ENCODE data around the gene CAPN14.
A peak's percentile ranks its signal among the peaks of the same experiment; 100 is the strongest.

CAPN14 gene

DNA sequence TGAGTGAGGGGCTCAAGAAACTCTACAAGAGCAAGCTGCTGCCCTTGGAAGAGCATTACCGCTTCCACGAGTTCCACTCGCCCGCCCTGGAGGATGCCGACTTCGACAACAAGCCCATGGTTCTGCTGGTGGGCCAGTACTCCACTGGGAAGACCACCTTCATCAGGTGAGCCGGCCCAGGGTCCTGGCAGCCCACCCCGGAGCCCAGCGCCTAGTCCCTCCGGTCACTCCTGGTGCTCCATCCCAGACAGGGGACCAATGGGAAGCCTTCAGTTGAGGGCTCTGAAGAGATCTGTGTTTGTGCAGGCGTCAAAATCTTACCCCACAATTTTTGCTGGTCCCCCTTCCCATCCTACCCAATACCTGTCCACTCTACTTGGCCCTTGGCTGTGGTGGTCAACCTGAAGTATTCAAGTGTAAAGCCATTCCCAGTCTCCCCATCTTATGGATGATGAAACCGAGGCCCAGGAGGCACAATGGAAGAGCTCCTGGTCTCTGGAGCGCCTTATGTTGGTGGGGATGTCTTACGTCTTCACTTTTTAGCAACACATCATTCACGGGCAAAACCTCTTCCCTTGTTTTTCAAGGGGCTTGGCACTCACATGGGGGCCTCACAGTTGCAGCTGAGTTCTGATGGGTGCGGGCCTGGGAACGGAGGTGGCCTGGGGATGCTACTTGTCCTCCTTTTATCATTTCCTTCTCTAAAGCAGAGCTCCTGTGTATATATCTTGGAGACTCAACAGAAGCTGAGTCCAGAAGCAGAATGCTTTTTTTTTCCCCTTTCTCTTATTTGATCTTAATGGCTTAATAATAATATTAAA lies 17.6 kb upstream of the CAPN14 start:
- no peak overlapping the region for H3K4me3 ChIP-seq (ENCODE audit: low read length)

DNA sequence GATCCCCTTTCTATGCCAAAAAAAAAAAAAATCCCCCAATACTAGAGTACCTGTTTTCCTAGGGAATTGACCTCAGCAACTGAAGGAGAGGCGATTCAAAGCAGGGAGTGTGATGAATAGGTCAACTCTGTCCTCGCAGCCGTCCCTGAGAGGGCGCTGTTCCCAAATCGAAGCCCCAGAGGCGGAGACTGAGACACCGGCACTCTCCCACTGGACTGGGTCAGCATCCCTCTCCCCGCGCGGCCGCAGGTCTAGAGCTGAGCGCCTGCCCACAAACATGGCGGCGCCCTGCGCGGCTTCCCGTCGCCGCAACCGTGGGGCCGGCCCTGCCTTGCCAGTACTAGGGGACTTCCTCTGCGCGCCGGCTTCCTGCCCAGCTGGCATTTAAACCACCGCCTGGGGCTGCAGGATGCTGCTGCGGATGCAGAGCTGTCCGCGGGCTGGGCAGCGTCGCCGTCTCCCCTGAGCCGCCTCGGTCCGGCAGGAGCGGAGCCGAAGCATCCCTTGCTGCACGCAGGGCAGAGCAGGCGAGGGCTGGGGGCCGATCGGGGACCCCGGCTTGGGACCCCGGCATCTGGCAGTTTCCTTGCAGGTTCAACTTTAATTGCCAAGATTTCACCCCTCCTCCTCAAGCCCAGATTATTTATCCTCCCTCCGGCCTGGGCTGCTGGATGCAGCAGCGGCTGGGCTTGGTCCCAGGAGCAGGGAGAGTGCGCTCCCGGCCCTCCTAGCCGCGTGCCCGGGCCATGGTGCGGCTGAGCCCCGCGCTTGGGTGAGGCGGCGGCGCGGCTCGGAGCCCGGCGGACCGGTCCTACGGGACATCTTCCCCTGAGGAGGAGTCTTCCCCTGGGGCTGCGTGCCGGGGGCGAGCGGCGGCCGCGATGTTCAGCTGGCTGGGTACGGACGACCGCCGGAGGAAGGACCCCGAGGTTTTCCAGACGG lies 16.7 kb upstream of the CAPN14 start, which contains the start of gene EHD3:
TSS of gene EHD3 (plus strand) at position 412 of the 942 bp plus-strand sequence. CDS start at position 882, 470 bp downstream.
- peak within 1 kb of the TSS; percentile 96 for H2AFZ ChIP-seq (ENCODE audit: low read length)
- peak; percentile 84 for DNase-seq
- peak within 1 kb of the TSS; percentile 37; the same call in 1 of the 2 replicates for H3K9ac ChIP-seq (ENCODE audit: low read length)

More for the DNA sequence above, 17.6 kb upstream of the CAPN14 start:
- Histone ChIP-seq H3K4me1 (ENCODE audit: low read length) (peaks cover 15% of the 10 kb centered on the region), H3K9ac (ENCODE audit: low read length) (no peak overlapping the region), H3K79me2 (ENCODE audit: low read length) (no peaks in the 10 kb centered on the region), H3K4me2 (ENCODE audit: low read depth, low read length) (no peak overlapping the region), H2AFZ (ENCODE audit: low read length) (no peak overlapping the region), H4K20me1 (ENCODE audit: insufficient read depth, low read length) (no peaks in the 10 kb centered on the region), H3F3A (ENCODE audit: insufficient read depth, low read length) (0 out of 2 replicates have a peak, but pooled peaks cover 2% of the 10 kb centered on the region), H3K9me3 (replicated peaks; ENCODE audit: insufficient read depth, low read length) (no peaks in the 10 kb centered on the region), H3K27ac (ENCODE audit: low read length) (no peak overlapping the region), H3K9me2 (replicated peaks; ENCODE audit: insufficient read depth, low read length) (no peaks in the 10 kb centered on the region), H3K27me3 (replicated peaks; ENCODE audit: insufficient read depth, low read length) (no peaks in the 10 kb centered on the region), H3K36me3 (replicated peaks; ENCODE audit: insufficient read depth, low read length) (no peaks in the 10 kb centered on the region)
- TF ChIP-seq, protein P1, sequence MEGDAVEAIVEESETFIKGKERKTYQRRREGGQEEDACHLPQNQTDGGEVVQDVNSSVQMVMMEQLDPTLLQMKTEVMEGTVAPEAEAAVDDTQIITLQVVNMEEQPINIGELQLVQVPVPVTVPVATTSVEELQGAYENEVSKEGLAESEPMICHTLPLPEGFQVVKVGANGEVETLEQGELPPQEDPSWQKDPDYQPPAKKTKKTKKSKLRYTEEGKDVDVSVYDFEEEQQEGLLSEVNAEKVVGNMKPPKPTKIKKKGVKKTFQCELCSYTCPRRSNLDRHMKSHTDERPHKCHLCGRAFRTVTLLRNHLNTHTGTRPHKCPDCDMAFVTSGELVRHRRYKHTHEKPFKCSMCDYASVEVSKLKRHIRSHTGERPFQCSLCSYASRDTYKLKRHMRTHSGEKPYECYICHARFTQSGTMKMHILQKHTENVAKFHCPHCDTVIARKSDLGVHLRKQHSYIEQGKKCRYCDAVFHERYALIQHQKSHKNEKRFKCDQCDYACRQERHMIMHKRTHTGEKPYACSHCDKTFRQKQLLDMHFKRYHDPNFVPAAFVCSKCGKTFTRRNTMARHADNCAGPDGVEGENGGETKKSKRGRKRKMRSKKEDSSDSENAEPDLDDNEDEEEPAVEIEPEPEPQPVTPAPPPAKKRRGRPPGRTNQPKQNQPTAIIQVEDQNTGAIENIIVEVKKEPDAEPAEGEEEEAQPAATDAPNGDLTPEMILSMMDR (IDR thresholded peaks at IDR 0.05; ENCODE audit: low read length), result no peak
- TF ChIP-seq EZH2phosphoT487 (IDR thresholded peaks at IDR 0.05; ENCODE audit: low read length), result no peak
- no peak for TF ChIP-seq EZH2 (optimal IDR thresholded peaks at IDR 0.05; ENCODE audit: low read depth, low read length)
- DNase-seq, result no peak

DNA sequence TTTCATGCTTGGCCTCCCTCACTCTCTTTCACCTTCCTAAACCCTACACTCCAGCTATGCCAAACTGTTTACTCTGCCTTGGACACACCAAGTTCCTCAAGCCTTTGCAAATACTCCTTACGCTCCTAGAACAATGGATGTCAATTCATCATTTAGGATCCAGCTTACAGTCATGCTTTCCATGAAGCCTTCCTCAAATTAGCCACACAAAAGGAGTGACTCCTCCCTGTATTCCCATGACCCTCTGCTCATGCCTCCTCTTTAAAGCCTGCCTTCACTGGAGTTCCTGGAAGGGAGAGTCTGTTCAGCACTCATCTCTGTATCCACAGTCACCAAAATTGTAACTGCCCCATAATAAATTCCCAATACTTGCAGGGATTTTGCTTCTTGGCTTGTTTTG lies 15.9 kb upstream of the CAPN14 start:
- Histone ChIP-seq H3K9ac (ENCODE audit: low read length) (peak overlapping the region; percentile 9; the same call in 1 of the 2 replicates), H2AFZ (ENCODE audit: low read length) (peak overlapping the region; percentile 96), H3K4me3 (ENCODE audit: low read length) (peak overlapping the region; percentile 65), H3K27me3 (replicated peaks; ENCODE audit: insufficient read depth, low read length) (no peaks in the 10 kb centered on the region), H3K36me3 (replicated peaks; ENCODE audit: insufficient read depth, low read length) (no peaks in the 10 kb centered on the region), H3K27ac (ENCODE audit: low read length) (no peak overlapping the region), H3K4me2 (ENCODE audit: low read depth, low read length) (peak overlapping the region; percentile 73), H3K9me3 (replicated peaks; ENCODE audit: insufficient read depth, low read length) (no peaks in the 10 kb centered on the region), H3F3A (ENCODE audit: insufficient read depth, low read length) (0 out of 2 replicates have a peak, but pooled peaks cover 2% of the 10 kb centered on the region), H3K9me2 (replicated peaks; ENCODE audit: insufficient read depth, low read length) (no peaks in the 10 kb centered on the region), H3K79me2 (ENCODE audit: low read length) (no peaks in the 10 kb centered on the region), H3K4me1 (ENCODE audit: low read length) (peaks cover 29% of the 10 kb centered on the region), H4K20me1 (ENCODE audit: insufficient read depth, low read length) (no peaks in the 10 kb centered on the region)
- DNase-seq, result no peak
- TF ChIP-seq EZH2 (optimal IDR thresholded peaks at IDR 0.05; ENCODE audit: low read depth, low read length) (no peak), EZH2phosphoT487 (IDR thresholded peaks at IDR 0.05; ENCODE audit: low read length) (no peak)
- TF ChIP-seq, protein P1 (IDR thresholded peaks at IDR 0.05; ENCODE audit: low read length), result no peak

More for the DNA sequence above, 16.7 kb upstream of the CAPN14 start, which contains the start of gene EHD3:
- peaks cover 21% of the 10 kb centered on the region for H3K4me1 ChIP-seq (ENCODE audit: low read length)
- TF ChIP-seq, protein P1 (IDR thresholded peaks at IDR 0.05; ENCODE audit: low read length), result peak; percentile 61
- no peak for TF ChIP-seq EZH2 (optimal IDR thresholded peaks at IDR 0.05; ENCODE audit: low read depth, low read length)
- TF ChIP-seq EZH2phosphoT487 (IDR thresholded peaks at IDR 0.05; ENCODE audit: low read length), result no peak
- no peaks in the 10 kb centered on the region for H3K27me3 ChIP-seq (replicated peaks; ENCODE audit: insufficient read depth, low read length)
- no peaks in the 10 kb centered on the region for H3K9me2 ChIP-seq (replicated peaks; ENCODE audit: insufficient read depth, low read length)
- H4K20me1 ChIP-seq (ENCODE audit: insufficient read depth, low read length), result no peaks in the 10 kb centered on the region
- 0 out of 2 replicates have a peak, but pooled peaks cover 2% of the 10 kb centered on the region for H3F3A ChIP-seq (ENCODE audit: insufficient read depth, low read length)
- H3K4me3 ChIP-seq (ENCODE audit: low read length), result peak within 1 kb of the TSS; percentile 65
- no peaks in the 10 kb centered on the region for H3K9me3 ChIP-seq (replicated peaks; ENCODE audit: insufficient read depth, low read length)
- peak within 1 kb of the TSS; percentile 73 for H3K4me2 ChIP-seq (ENCODE audit: low read depth, low read length)
- H3K36me3 ChIP-seq (replicated peaks; ENCODE audit: insufficient read depth, low read length), result no peaks in the 10 kb centered on the region
- H3K79me2 ChIP-seq (ENCODE audit: low read length), result no peaks in the 10 kb centered on the region
- H3K27ac ChIP-seq (ENCODE audit: low read length), result no peak within 1 kb of the TSS

Data from MM.1S (cell line).